Endothelial cell of umbilical vein (primary cell): ENCODE results near the gene CBFA2T3.

ENCODE experiments used
- CTCF ChIP-seq, 2 donors: IDR thresholded peaks; 1 replicate in 1 of 2; 2 replicates in 1 of 2; pipeline ENCODE4 v1.5.1; 2011; ENCODE audit warnings: low read length in 2 of 2, mild to moderate bottlenecking in 2 of 2, moderate library complexity in 2 of 2, control low read depth in 1 of 2, inconsistent platforms in 1 of 2, low read depth in 1 of 2; ENCODE audit not compliant: insufficient read depth in 1 of 2; ENCODE audit errors: extremely low read depth in 1 of 2
- POLR2A ChIP-seq: IDR thresholded peaks from 2 replicates; pipeline ENCODE4 v1.6.1; 2012; ENCODE audit warnings: low read depth, mild to moderate bottlenecking, control low read depth, low read length
- TF ChIP-seq, protein P1 (sequence below): IDR thresholded peaks from 2 replicates; pipeline ENCODE4 v1.6.1; 2011; ENCODE audit not compliant: insufficient read depth, insufficient read length

GRCh38 chr16:88974916-88975215, 2.1 kb downstream of the CBFA2T3 start:
- TF ChIP-seq CTCF (IDR thresholded peaks at IDR 0.05; ENCODE audit: extremely low read depth in 1 of 2, insufficient read depth in 1 of 2, low read depth in 1 of 2, low read length in 2 of 2) (no peak), POLR2A (no peak)
- TF ChIP-seq, protein P1, sequence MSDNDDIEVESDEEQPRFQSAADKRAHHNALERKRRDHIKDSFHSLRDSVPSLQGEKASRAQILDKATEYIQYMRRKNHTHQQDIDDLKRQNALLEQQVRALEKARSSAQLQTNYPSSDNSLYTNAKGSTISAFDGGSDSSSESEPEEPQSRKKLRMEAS = no peak
